ENCODE results near the gene PYGB. TPM values are rescaled to one million over a fixed set of nuclear protein-coding genes. Genes with fewer than 3 reads are reported as not detected.

Gene PYGB
- polyA plus RNA-seq, 1 experiment: 68.8 TPM

Small RNA genes within 50 kb of the gene (small RNA-seq; reads per million reads assigned to genes)
- not detected for gene AL035252.4 (ENCODE audit: insufficient read length, low read depth, low replicate concordance)
- not detected for gene AL121772.2 (ENCODE audit: insufficient read length, low read depth, low replicate concordance)
- not detected for gene RF00019 (ENCODE audit: insufficient read length, low read depth, low replicate concordance)

Other genes with a start within 250 kb of the PYGB start
- gene ACSS1, start 189.9 kb upstream of the PYGB start, polyA plus RNA-seq (2011; rRNA removed): 3.6 and 6.3 TPM in 2 replicates
- gene VSX1, start 165.9 kb upstream of the PYGB start, polyA plus RNA-seq (2011; rRNA removed): not detected in 2 replicates
- 53.1 and 70.8 TPM in 2 replicates for gene ENTPD6, start 52.4 kb upstream of the PYGB start, polyA plus RNA-seq (2011; rRNA removed)
- gene ABHD12, start 142.8 kb downstream of the PYGB start, polyA plus RNA-seq (2011; rRNA removed): 20.2 and 25.0 TPM in 2 replicates
- 2.7 and 4.7 TPM in 2 replicates for gene GINS1, start 159.6 kb downstream of the PYGB start, polyA plus RNA-seq (2011; rRNA removed)

All from BJ (cell line).